CD4-positive, alpha-beta T cell treated with Interleukin-15 for 4 hours (primary cell): ENCODE results near the gene C1R.

ENCODE experiments used
- DNase-seq: peaks from one replicate; pipeline ENCODE4 v3.0.0-alpha.2; 2020; ENCODE audit warnings: low spot score

C1R gene

GRCh38 chr12:7032990-7033389 lies 59.3 kb downstream of the C1R start:
- DNase-seq = no peak

GRCh38 chr12:7031306-7031705 lies 60.9 kb downstream of the C1R start:
- no peak for DNase-seq
